ENCODE results near the gene PRXL2B.

The PRXL2B gene

DNA sequence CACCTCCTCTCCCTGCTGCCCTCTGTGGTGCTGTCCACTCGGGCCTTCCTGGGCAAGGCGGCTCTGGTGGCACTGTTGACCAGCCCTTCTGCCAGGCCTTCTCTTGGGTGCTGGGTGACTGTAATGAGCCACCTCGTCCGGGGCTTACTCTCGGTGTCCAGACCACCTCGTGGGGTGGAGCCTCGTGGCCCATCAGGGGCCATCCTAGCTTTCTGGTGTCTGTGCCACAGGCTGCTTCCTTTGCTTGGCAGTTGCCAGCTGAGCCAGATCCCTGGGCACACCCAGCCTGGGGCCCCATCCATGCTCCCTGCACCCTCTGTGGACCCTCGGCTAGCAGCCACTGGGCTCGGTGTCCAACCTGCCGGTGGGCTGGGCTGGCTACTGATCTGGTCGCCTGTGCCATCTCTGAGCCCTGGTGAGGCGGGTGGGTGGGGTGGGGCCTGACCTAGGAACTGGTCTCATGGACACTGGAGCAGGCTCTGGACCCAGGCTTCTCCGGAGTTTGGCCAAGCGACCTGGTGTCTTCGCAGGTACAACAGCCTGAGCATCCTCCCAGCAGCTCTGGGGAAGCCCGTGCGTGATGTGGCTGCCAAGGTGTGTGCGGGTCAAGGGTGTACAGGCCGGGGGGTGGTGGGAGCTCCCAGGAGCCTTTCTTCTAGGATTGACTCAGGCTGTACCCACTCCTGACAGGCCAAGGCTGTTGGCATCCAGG, 1.4 kb downstream of the PRXL2B start:
- no peak for FAIRE-seq

DNA sequence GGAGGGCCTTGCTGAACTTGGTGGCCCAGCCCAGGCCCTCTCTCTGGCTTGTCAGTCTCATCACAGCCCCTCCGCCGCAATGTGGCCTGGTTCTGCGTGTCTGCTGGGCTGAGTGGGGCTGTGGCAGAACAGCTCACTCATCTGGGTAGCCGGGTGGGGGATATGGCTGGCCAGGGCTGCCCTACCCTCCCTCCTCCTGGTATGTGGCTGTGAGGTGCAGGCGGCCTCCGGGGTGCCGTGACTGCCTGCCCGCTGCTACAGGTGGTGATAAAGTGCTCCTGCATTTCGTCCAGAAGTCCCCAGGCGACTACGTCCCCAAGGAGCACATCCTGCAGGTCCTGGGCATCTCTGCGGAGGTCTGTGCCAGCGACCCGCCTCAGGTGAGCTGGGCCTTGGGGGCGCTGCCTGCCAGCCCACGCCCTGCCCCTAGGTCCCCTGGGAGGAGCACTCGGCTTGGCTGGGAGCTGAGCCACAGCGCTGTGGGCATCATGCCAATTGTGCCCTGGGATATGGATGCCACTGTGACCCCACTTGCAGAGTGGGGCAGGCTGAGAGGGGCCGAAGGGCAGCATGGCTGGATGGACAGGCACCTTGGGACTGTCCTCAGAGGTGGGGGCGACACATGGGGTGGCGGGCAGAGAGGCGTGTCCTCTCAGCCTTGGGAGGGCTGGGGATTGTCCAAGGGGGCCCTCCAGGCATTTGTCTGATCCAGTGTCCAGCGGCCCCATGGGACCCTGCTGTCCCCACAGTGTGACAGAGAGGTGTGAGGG, 2.3 kb downstream of the PRXL2B start:
- no peak for FAIRE-seq

DNA sequence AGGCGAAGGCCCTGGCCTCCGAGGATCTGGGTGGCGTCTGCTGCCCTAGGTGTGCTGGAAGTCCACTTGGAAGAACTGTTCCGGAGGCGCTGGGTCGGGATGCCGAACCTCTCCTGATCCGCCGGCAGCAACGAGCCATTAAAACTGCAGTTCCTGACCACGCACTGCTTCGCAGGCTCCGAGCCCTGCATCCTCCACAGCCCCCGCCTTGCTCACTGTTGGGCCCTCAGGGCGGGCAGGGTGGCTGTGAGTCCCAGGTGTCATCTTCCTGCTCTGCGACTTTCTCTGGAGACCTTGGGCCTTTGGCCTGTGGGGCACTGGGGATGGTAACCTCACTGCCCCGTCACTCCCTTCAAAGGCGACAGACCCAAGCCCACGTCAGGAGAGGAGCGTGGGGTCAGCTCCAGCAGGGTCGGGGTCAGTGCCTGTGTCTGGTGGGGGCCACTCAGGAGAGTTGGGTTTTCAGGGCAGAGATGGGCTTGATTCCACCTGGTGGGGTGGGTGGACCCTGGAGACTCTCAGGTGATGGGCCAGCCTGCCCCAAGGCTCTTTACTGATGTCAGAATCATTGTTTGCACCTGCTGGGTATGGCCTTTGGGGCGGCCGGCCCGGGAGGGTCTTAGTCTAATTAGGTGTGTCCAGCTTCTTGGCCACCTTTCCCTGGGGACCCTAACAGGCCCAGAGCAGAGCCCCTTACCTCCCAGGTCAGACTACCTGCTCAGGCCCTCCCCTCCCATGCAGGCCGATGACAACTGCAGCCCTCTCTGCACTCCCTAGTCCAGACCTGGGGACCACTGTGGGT, 3.1 kb downstream of the PRXL2B start:
- no peak for FAIRE-seq

DNA sequence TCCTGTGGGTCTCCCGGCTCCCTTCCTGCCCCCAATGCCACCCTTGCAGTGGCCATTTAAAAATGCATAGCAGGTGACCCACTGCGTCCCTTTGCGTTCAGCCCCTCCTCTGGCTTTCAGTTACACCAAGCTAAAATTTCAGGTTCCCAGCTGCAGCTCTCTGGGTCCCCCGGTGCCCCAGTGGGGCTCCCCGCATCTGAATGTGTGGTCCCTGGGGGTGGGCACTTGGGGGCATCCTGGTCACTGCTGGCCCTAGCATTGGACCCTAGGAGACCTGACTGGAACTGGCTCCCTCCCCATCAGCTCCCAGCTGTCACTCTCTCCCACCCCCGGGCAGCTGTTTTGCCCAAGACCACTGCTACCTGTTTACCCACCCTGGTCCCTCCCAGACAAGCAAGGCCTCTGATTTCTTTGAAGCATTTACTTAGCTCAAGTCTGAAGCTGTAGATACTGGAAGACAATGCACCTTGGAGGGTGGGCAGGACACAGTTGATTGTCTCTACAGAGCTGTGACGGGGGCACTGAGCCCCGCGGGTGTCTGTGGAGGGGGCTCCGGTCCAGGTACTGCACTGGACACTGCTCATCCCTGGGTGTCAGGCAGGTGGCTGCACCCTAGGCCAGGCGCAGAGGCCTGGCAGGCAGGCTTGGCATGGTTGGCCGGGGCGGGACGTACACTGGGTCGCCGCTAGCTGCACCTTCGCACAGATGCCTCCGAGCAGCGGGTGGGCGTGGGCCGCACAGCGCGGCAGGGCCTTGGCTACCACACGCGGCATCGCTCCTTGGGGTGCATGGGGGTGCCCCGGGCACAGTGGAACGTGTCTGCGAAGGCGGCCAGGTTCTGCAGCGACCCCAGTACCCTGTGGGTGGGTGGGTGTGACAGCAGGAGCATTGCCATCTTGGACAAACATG, 3.9 kb downstream of the PRXL2B start:
- no peak for FAIRE-seq

DNA sequence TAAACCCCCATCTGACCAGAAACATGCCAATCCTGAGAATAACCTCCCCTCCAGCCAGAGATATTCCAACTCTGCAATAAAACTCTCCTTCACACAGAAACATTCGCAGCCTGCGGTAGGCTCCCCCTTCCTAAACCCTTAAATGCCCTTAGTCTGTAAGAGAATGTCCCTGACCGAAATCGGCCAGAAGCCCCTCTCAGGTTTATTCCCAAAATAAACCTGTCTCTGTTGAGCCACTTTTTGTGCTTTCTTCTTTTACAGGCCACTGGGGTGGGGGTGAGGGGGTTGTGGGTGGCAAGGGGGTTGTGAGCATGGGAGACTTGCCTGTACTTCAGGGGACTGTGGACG, 4.6 kb downstream of the PRXL2B start:
- FAIRE-seq, result no peak

DNA sequence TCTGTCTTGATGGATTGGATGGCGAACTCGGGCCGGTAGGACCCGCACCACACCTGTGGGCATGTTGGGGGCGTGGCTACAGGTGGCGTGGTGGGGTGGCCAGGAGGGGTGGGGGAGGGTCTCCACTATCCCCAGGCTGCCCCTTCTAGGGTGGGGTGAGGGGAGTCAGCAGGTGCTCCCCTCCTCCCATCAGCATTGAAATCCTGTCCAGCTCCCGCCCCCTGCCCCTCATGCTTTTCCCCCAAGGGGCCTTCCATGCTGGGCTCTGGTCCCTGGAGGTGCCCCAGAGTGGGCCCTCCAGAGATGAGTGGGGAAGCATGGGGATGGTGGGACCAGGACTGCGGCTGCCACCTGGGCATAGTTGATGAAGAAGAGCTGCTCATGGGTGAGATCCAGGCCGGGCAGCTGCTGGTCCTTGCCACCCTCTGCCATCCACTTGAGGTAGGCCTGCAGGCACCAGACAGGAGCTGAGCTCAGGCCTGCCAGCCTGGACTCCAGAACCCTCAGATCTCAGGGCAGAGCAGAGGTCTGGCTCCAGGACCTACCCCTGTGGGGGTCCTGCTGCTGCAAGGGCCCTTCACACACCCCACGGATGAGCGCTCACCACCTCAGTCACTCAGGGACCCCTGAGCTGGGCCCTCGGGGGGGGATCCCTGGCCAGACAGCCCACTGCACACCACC, 5.1 kb downstream of the PRXL2B start:
- FAIRE-seq, result no peak

DNA sequence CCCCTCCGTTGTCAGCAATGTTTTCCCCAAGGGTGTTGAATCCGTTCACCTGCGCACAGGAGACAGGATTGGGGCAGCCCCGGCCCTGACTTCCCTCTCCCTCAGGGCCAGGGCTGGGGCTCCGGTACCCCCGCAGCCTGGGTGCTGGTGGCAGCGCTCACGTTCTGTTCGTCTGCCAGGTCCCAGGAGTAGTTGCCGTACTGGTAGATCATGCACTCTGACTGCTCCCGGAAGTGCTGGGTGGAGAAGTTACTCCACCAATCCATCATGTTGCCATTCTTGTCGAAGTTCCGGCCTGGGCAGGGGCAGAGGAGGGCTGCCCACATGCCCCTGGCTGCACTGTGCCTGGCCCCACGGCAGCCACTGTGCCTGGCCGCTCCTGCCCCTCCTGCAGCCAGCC, 6.1 kb downstream of the PRXL2B start:
- FAIRE-seq, result no peak

DNA sequence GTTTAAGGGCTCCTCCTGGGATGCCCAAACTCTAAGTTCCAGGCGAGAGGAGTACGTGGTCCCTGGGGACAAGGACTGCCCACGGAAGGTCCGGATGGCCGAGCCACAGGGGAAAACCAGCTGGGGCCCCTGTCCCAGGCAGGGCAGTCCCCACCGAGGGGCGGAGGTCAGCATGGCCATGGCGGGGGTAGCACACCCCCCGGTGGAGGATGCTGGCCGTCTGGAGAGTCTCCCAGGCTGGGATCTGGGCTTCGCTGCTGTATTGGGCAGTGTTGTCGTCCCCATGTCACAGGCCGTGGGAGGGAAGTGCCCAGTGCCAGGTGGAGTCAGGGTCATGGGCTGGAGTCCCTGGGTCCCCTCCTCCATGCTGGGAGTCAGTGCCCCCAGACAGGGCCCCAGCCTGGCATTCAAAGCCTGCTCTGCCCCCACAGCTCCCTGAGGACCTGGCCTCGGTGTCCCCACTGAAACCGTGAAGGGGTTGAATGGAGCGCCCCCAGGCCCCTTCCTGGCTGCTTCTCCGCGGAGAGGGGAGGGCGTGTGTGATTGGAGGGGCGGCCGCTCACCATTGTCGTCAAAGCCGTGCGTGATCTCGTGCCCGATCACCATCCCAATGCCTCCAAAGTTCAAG, 6.8 kb downstream of the PRXL2B start:
- no peak for FAIRE-seq

DNA sequence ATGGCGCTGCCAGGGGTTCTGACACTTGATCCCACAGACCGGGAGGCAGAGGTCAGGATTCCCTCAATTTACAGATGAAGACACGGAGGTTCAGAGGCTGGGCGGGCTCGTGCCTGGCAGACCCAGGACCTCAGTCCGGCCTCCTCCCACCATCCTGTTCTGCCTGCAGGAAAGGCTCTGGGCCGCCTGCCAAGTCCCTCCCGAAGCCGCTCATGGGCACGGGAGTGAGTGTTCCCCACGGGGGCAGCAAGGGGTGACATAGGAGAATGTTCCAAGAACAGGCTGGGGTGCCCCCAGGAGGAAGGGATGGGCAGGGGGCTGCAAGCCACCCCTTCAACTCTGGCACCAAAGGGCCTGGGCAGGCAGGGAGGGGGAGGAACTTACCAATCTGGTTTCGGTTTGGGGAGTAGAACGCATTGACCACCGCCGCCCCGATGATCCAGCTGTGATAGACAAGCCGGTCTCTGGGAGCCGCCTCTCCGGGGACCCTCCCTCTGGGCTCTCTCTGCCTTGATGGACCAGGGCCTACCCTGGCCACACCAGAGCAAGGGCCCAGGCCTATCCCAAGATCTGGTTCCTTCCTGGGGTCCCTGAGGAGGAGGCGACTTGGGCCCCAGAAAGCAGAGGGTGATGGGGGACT, 7.5 kb downstream of the PRXL2B start:
- FAIRE-seq, result no peak

DNA sequence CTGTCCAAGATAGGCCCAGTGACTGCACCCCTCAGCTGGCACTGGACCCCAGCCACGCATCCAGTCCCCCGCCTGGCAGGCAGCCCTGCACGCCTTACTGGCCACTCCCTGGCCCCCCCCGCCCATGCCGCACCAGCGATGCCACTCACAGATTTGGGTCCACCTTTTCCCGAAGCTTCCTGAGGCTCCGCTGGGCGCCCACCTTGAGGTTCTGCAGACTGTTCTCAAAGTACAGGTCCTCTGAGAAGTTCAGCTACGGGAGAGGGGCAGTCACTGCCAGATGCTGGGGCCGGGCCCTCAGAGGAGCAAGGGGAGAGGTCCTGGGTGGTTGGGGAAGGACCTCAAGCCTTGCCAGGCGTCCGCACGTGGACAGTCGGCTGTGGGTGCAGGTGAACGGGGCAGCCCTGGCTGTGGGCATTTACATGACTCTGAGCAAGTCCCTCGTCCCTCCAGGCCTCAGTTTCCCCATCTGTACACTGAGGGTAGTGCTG, 8.1 kb downstream of the PRXL2B start:
- no peak for FAIRE-seq

DNA sequence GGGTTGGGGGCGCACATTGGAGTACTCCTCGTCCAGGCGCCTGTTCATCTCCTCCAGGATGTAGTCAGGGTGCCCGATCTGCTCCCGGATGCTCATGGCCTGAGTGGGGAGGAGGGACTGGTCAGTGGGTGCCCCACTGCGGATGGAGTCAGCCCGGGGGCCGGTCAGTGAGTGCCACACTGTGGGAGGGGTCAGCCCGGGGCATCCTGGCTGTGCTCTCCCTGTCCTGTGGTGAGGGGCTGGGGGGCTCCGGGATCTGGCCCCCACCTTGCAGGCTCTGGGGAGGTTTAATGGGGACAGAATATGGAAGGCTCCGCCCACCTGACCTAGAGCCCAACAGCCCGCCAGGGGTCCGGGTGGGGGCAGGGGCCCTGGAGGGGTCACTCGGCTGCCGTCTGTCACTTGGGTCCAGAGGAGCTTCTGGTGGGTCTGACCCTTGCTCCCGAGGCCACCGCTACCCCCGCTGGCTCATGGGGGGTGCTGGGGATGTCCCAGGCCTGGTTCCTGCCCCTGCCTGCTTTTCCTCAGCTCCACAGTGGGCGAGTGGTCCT, 8.8 kb downstream of the PRXL2B start:
- FAIRE-seq, result no peak

DNA sequence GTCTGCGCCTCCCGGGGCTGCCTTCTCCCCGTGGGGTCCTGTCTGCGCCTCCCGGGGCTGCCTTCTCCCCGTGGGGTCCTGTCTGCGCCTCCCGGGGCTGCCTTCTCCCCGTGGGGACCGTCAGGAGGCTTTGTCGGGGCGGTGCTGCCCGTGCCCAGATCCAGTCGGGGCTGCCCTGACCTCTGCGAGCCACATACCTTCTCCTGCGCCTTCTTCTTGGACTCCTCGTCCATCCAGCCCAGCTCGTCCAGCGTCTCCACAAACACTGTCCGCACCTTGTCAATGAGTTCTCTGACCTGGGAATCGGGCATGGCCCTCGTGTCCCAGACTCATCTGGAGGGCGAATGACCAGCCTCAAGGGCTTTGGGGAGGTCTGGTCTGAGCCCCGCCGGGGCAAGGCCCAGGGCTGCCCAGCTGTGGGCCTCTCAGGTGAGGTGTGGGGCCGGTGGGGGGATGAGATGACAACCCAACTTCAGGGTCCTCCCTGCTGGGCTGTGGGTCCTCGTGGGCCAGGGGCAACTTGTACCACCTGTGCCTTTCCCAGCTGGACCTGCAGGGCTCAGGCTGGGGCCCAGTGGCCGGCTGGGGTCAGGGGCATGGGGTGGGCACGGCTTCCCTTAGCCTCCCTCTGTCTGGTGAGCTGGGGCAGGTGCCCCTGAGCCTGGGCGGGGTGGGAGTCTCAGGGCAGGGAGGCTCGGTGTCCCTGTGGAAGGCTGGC, 9.4 kb downstream of the PRXL2B start:
- FAIRE-seq, result no peak

DNA sequence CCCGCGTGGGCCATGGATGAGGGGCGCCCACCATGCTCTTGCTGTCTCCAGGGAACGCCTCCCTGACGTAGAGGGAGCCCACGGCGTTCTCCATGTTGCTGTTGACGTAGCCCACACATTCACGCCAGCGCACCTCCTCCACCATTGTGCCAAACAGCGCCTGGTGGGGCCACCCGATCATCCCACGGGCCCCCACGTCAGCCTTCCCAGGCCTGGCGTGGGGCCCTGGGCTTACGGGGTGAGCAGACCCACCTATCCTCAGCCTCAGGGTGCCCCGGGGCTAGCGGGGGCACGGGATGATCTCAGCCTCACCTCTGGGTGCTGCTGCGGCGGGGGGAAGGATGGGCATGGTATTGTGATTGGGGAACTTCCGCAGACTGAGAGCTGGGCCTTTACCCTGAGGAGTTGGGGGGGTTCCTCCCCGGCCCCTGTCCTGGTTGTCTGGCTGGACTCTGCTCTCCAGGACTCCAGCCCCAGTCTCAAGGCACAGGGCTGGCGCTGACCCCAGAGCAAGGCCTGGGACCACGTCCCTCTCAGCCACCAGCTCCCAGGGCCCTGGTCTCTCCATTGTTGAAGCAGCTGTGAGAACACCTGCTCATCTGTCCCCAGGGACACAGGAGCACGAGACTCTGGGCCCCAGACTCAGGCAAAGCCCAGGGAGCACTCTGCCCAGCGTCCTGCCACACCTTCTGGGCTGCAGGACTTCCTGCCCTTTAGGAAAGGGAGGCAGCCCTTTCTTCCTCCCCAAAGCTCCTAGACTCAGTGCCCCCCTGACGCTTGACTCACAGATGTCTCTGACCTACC, 10.2 kb downstream of the PRXL2B start:
- no peak for FAIRE-seq

DNA sequence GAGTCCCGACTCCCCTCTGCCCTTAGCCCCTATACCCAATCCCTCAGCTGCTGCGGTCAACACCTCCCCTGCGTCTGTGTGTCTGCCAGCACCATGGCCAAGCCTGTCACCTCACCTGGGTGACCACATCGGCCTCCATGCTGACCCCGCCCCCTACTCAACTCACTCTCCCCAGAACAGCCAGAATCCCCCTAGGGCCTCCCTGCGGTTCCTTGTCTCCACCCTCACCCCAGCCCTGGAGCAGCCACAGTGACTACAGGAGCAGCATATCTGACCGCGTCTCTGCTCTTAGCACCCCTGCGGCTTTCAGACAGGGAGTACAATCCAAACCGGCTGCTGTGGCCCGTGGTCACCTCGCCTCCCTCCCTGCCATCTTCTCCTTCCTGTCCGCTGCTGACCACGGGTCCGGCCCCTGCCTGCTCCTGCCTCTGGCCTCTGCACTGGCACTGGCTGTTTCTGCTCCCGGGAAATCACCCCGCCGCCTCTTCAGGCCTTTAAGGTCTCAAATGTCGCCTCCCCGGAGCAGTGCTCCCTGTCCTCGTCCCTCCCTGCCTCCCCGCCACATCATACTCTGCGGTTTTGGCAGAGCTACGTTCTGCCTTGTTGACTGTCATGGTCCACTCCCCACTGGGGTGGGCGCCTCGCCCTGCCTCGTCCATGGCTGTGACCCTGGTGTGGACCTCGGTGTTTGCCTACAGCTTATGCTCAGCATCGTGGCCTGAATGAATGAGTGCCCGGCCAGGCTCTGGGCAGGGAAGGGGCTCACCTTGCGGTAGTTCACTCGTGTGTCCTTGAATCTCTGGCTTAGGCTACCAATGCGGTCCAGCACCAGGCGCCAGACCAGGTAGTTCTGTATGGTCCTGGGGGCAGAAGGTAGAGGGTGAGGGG, 11.1 kb downstream of the PRXL2B start:
- no peak for FAIRE-seq

DNA sequence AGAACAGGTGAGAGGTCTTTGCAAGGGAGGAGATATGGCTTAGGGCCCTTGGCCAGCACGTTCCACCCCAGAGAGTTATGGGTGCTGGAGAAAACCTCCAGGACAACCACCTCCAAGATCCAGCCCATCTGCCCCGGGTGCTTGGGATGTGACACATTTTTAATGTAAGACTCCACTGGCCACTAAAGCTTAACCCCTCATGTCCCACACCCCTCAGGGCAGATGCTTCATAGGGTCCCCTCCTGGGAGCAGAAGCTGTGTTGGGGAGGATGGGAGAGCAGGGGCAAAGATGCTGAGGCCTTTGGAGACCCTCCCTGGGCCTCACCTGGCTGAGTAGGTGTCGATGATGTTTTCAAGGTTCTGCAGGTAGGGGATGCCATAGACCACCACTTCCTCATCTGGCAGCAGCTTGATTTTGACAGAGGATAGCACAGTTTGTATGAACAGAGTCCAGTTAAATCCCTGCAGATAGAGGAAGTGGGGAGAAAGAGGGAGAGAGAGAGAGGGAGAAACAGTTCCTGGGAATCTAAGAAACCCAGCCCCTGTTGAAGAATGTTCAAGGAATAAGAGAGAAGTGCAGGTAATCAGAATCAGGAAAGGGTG, 11.9 kb downstream of the PRXL2B start:
- no peak for FAIRE-seq

DNA sequence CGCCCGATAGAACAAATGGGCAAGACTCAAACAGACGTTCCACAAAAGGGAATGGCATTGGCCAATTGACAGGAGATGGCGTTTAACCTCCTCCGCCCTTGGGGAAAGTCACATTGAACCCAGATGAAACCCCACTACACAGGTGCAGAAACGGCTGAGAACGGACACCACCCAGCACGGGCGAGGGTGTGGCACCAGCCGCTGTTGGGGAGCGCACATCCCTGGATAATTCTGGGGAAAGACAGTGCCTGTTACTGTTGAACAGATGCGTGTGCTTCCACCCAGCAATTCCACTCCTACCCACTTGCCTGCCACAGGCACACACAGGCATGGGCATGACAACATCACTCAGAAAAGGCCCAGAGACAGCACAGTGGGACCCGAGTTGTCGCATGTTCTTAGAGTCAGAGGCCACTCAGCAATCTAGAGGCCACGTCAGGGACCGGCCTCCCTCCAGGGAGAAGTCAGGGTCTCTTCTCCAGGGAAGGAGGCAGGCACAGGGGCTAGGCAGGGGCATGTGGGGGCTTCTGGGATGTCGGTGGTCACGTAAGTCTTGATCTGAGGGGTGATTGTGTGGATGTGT, 15.2 kb downstream of the PRXL2B start:
- FAIRE-seq, result no peak

DNA sequence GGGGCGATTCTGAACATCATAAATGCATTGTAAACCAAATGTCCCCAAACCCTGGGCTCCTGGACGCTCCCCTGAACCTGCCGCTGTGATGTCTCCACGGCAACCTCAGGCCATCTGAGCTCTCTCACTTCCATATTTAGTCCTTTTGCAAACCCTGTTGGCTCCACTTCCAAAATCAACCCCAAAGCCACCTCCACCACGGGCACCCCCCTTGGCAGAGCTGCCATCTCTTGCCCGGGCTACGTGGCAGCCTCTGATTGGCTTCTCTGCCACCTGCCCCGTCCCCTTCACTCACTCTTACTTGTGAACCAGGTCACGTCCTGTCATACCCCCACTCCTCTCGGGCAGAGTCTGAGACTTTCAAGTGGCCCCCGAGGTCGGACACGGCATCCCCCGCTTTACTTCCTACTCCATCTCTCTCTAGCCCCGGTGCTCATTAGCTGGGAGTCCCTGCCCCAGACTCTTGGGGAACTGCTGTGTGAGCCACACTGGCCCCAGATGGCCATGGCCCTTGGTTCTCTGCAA, 15.8 kb downstream of the PRXL2B start:
- FAIRE-seq, result no peak

Measured in G401.6 (cell line).